H9 (cell line): ENCODE results near the gene RNF125. TPM values are rescaled to one million over a fixed set of nuclear protein-coding genes. Genes with fewer than 3 reads are reported as not detected.

ENCODE experiments used
- DNase-seq: peaks from one replicate; pipeline ENCODE4 v3.0.0-alpha.2; 2017
- H2AFZ ChIP-seq: one replicate; pipeline ENCODE4 v1.6.1; 2013; ENCODE audit warnings: mild to moderate bottlenecking, low read length, control low read depth, moderate library complexity
- H2AK5ac ChIP-seq: 2 replicates; pipeline ENCODE4 v1.6.1; 2013; ENCODE audit warnings: low read length, control low read depth, mixed read lengths; ENCODE audit not compliant: insufficient read length
- H2BK120ac ChIP-seq: one replicate; pipeline ENCODE4 v1.6.1; 2013; ENCODE audit warnings: low read depth, mild to moderate bottlenecking, low read length, control low read depth, inconsistent platforms; ENCODE audit not compliant: poor library complexity, severe bottlenecking
- H2BK12ac ChIP-seq: 2 replicates; pipeline ENCODE4 v1.6.1; 2013; ENCODE audit warnings: low read length, control low read depth, mixed read lengths, low read depth; ENCODE audit not compliant: insufficient read length
- H2BK15ac ChIP-seq: 2 replicates; pipeline ENCODE4 v1.6.1; 2013; ENCODE audit warnings: low read depth, low read length, control low read depth
- H2BK20ac ChIP-seq: one replicate; pipeline ENCODE4 v1.6.1; 2013; ENCODE audit warnings: low read depth, mild to moderate bottlenecking, low read length, control low read depth, inconsistent platforms; ENCODE audit not compliant: poor library complexity, severe bottlenecking
- H2BK5ac ChIP-seq: 2 replicates; pipeline ENCODE4 v1.6.1; 2013; ENCODE audit warnings: low read length, control low read depth, mixed read lengths; ENCODE audit not compliant: insufficient read length
- H3K14ac ChIP-seq: 2 replicates; pipeline ENCODE4 v1.6.1; 2013; ENCODE audit warnings: low read length, control low read depth; ENCODE audit not compliant: insufficient read depth
- H3K18ac ChIP-seq: 2 replicates; pipeline ENCODE4 v1.6.1; 2013; ENCODE audit warnings: low read depth, mild to moderate bottlenecking, mixed read lengths, low read length, control low read depth; ENCODE audit not compliant: insufficient read length
- H3K23ac ChIP-seq: 2 replicates; pipeline ENCODE4 v1.6.1; 2013; ENCODE audit warnings: low read length, control low read depth, mixed read lengths, low read depth; ENCODE audit not compliant: insufficient read length
- H3K23me2 ChIP-seq: 2 replicates; pipeline ENCODE4 v1.6.1; 2013; ENCODE audit warnings: low read depth, mild to moderate bottlenecking, mixed read lengths, low read length, control low read depth; ENCODE audit not compliant: insufficient read length, poor library complexity, severe bottlenecking
- H3K27ac ChIP-seq: 2 replicates; pipeline ENCODE4 v1.5.1; 2013; ENCODE audit warnings: low read length, control low read depth, mixed read lengths, low read depth; ENCODE audit not compliant: insufficient read length
- H3K27me3 ChIP-seq: 2 replicates; pipeline ENCODE4 v1.6.1; 2013; ENCODE audit warnings: low read length, control low read depth, inconsistent platforms; ENCODE audit not compliant: insufficient read depth
- H3K4ac ChIP-seq: 2 replicates; pipeline ENCODE4 v1.6.1; 2013; ENCODE audit warnings: low read depth, mild to moderate bottlenecking, control low read depth, inconsistent platforms, low read length, moderate library complexity
- H3K4me1 ChIP-seq: 2 replicates; pipeline ENCODE4 v1.6.1; 2013; ENCODE audit warnings: low read length, control low read depth, inconsistent platforms; ENCODE audit not compliant: insufficient read depth
- H3K4me2 ChIP-seq: 2 replicates; pipeline ENCODE4 v1.6.1; 2013; ENCODE audit warnings: low read length, control low read depth, mixed read lengths; ENCODE audit not compliant: insufficient read length, insufficient read depth
- H3K56ac ChIP-seq: 2 replicates; pipeline ENCODE4 v1.6.1; 2013; ENCODE audit warnings: low read depth, mild to moderate bottlenecking, mixed read lengths, low read length, control low read depth; ENCODE audit not compliant: insufficient read length
- H3K79me1 ChIP-seq: 2 replicates; pipeline ENCODE4 v1.6.1; 2013; ENCODE audit warnings: low read depth, mild to moderate bottlenecking, moderate library complexity, low read length, control low read depth, inconsistent platforms; ENCODE audit not compliant: insufficient read depth, poor library complexity, severe bottlenecking
- H3K79me2 ChIP-seq: 2 replicates; pipeline ENCODE4 v1.6.1; 2013; ENCODE audit warnings: low read length, control low read depth, inconsistent platforms; ENCODE audit not compliant: insufficient read depth
- H3K9ac ChIP-seq: 2 replicates; pipeline ENCODE4 v1.6.1; 2013; ENCODE audit warnings: low read length, control low read depth, mixed read lengths; ENCODE audit not compliant: insufficient read length; ENCODE audit errors: extremely low read depth
- H3K9me3 ChIP-seq: one replicate; pipeline ENCODE4 v1.6.1; 2013; ENCODE audit warnings: low read depth, low read length, inconsistent platforms; ENCODE audit not compliant: control insufficient read depth
- H3T11ph ChIP-seq: one replicate; pipeline ENCODE4 v1.6.1; 2013; ENCODE audit warnings: mild to moderate bottlenecking, low read length, control low read depth, inconsistent platforms
- H4K20me1 ChIP-seq: one replicate; pipeline ENCODE4 v1.6.1; 2013; ENCODE audit not compliant: control insufficient read depth, insufficient read length, insufficient read depth
- H4K5ac ChIP-seq: 2 replicates; pipeline ENCODE4 v1.6.1; 2013; ENCODE audit warnings: low read depth, mild to moderate bottlenecking, mixed read lengths, low read length, control low read depth; ENCODE audit not compliant: insufficient read length
- H4K8ac ChIP-seq: replicated peaks from 2 replicates; pipeline ENCODE4 v1.6.1; 2013; ENCODE audit warnings: low read length, control low read depth, mixed read lengths, low read depth; ENCODE audit not compliant: insufficient read length
- H4K91ac ChIP-seq: 2 replicates; pipeline ENCODE4 v1.6.1; 2013; ENCODE audit warnings: low read depth, mild to moderate bottlenecking, moderate library complexity, mixed read lengths, low read length, control low read depth; ENCODE audit not compliant: insufficient read length
- H3K27ac Mint-ChIP-seq, 3 experiments: 2 replicates in 2 of 3; 3 replicates in 1 of 3; pipeline ENCODE4 v1.8.0; 2020 to 2021; ENCODE audit warnings: mixed read lengths in 3 of 3, mild to moderate bottlenecking in 1 of 3, moderate library complexity in 1 of 3
- H3K27me3 Mint-ChIP-seq: 2 replicates; pipeline ENCODE4 v1.8.0; 2021; ENCODE audit warnings: low read depth, mild to moderate bottlenecking, moderate library complexity, mixed read lengths
- H3K36me3 Mint-ChIP-seq, 3 experiments: 2 replicates in 2 of 3; 3 replicates in 1 of 3; pipeline ENCODE4 v1.8.0; 2020 to 2021; ENCODE audit warnings: low read depth in 3 of 3, mixed read lengths in 3 of 3; ENCODE audit not compliant: insufficient read depth in 1 of 3
- H3K4me1 Mint-ChIP-seq, 2 experiments: 2 replicates each; pipeline ENCODE4 v1.8.0; 2020; ENCODE audit warnings: mixed read lengths in 2 of 2
- H3K4me3 Mint-ChIP-seq, 2 experiments: 2 replicates in 1 of 2; 3 replicates in 1 of 2; pipeline ENCODE4 v1.8.0; 2020 to 2021; ENCODE audit warnings: mild to moderate bottlenecking in 2 of 2, mixed read lengths in 2 of 2, moderate library complexity in 1 of 2
- H3K9me3 Mint-ChIP-seq, 2 experiments: 2 replicates in 1 of 2; 3 replicates in 1 of 2; pipeline ENCODE4 v1.8.0; 2020; ENCODE audit warnings: mild to moderate bottlenecking in 2 of 2, mixed read lengths in 2 of 2, moderate library complexity in 1 of 2
- CTCF ChIP-seq: fragments of 200-600 bp; sonication (generic); conservative IDR thresholded peaks from 3 replicates; pipeline ENCODE4 v1.8.0; 2021; ENCODE audit warnings: antibody characterized with exemption, mild to moderate bottlenecking
- WGBS: extraction: QIAGEN DNeasy Blood & Tissue Kit; methylation state at CpG from one replicate; pipeline ENCODE4 v1.1.7; 2013; ENCODE audit warnings: missing lambda C conversion rate, low lambda C conversion rate, mixed read lengths; ENCODE audit not compliant: insufficient read length; ENCODE audit errors: extremely low coverage; 5-methylcytosine and 5-hydroxymethylcytosine counted together
- total RNA-seq: library from RNA; stranded (reverse); gene quantifications from 2 replicates; pipeline ENCODE4 v1.2.1, GENCODE V29; 2021

The RNF125 gene
- total RNA-seq, 1 experiment from 2014 or later, result 8.3 TPM

- no CpG with 5 or more reads among the region's 4 CpGs for WGBS
- H2BK20ac ChIP-seq, result no peak overlapping the region
- no peak overlapping the region for H3K9ac ChIP-seq
- no peak for DNase-seq
- no peaks in the 10 kb centered on the region for H3K4me1 Mint-ChIP-seq
- H3K14ac ChIP-seq, result no peak overlapping the region
- H3K4me2 ChIP-seq, result no peak overlapping the region
- no peak overlapping the region for H3K4me3 Mint-ChIP-seq
- H2AK5ac ChIP-seq, result no peak overlapping the region
- no peak overlapping the region for H3K56ac ChIP-seq
- no peaks in the 10 kb centered on the region for H3K23me2 ChIP-seq
- no peak overlapping the region for H3T11ph ChIP-seq
- no peaks in the 10 kb centered on the region for H3K9me3 Mint-ChIP-seq
- H3K4ac ChIP-seq, result no peak overlapping the region
- no peaks in the 10 kb centered on the region for H3K27me3 ChIP-seq
- no peaks in the 10 kb centered on the region for H3K9me3 ChIP-seq
- TF ChIP-seq CTCF, result no peak
- H3K27ac Mint-ChIP-seq, result no peak overlapping the region
- H4K8ac ChIP-seq, result no peak overlapping the region
- H4K5ac ChIP-seq, result no peak overlapping the region
- H3K79me2 ChIP-seq, result peaks cover 4% of the 10 kb centered on the region; the same call in 1 of the 2 replicates
- H3K79me1 ChIP-seq, result peaks cover 11% of the 10 kb centered on the region
- H2BK15ac ChIP-seq, result no peak overlapping the region
- H2BK12ac ChIP-seq, result no peak overlapping the region
- H4K20me1 ChIP-seq, result no peaks in the 10 kb centered on the region
- no peak overlapping the region for H3K18ac ChIP-seq
- peaks cover 25 to 66% (median 59%) of the 10 kb centered on the region in 3 experiments; a peak in 6 of 7 replicates for H3K36me3 Mint-ChIP-seq
- H3K27ac ChIP-seq, result no peak overlapping the region
- H3K27me3 Mint-ChIP-seq, result no peaks in the 10 kb centered on the region
- H4K91ac ChIP-seq, result no peak overlapping the region
- no peak overlapping the region for H2BK120ac ChIP-seq
- H2AFZ ChIP-seq, result no peak overlapping the region
- H2BK5ac ChIP-seq, result no peak overlapping the region
- H3K23ac ChIP-seq, result no peak overlapping the region
- no peaks in the 10 kb centered on the region for H3K4me1 ChIP-seq
Observed at GRCh38 chr18:32114293-32114942, 95.8 kb downstream of the RNF125 start.
